ENCODE measurements around the gene GABRG3.

GABRG3 gene

GRCh38 chr15:27065785-27066184, 94.8 kb downstream of the GABRG3 start:
- no peak for DNase-seq

DNA sequence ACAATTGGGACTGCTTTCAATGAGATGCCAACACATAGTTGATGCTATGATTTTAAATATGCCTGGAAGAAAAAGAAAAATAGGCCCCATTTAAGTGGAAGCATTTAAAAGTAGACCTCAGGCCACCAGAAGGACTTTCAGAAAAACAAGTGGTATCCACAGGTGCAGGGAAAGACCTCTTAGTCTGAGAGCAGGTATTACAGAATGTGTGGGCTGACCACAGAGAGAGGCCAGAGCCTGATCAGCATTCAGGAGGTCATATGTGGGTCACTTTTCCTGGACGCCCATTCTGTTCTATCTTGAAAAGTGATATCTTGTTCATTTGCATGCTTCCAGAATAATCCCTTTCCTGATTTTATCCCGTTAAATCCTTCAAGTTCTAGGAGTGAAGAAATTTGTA, 95.5 kb downstream of the GABRG3 start:
- DNase-seq = no peak

GRCh38 chr15:27067175-27067574, 96.2 kb downstream of the GABRG3 start:
- no peak for DNase-seq

- no peak for DNase-seq
These were observed 99.9 kb downstream of the GABRG3 start for GRCh38 chr15:27070841-27071240.

DNA sequence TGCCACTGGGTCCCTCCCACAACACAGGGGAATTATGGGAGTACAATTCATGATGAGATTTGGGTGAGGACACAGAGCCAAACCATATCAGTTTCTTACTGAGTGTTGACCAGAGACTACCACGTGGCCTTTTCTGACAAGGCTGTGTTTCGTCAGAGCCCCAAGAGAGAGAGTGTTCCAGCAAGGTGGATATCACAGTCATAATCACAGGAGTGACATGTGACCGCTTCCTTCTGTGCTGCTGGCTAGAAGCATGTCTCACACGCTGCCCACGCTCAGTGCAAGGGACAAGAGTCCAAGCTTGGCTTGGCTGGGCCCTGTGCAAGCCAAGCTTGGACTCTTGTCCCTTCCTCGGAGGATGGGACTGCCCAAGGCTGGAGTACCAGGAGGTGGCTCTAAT, 103.2 kb downstream of the GABRG3 start:
- no peak for DNase-seq

GRCh38 chr15:27077790-27078189, 106.8 kb downstream of the GABRG3 start:
- no peak for DNase-seq

GRCh38 chr15:27081676-27082418, 110.9 kb downstream of the GABRG3 start:
- DNase-seq = no peak

DNA sequence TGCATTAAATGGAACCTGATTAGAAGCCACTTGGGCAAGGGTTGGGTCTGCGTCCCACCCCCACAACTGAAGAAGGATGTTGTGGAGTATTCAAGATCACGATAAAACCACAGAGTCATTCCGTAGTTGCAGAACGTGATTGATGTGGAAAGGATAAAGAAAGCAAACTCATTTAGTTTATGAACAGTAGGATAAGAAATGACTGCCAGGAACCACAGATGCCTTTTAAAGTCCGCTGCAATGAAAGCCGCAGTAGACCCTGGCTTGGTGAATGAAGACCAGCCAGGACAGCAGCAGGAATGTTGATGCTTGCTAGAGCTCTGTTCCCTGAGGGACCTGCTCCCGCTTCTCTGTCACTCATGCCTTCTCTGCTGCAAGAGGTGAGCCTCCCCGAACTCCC, 111.5 kb downstream of the GABRG3 start:
- no peak for DNase-seq

- DNase-seq = no peak
These were observed 113.9 kb downstream of the GABRG3 start for GRCh38 chr15:27084844-27085243.

GRCh38 chr15:27086149-27086548, 115.2 kb downstream of the GABRG3 start:
- no peak for DNase-seq

DNA sequence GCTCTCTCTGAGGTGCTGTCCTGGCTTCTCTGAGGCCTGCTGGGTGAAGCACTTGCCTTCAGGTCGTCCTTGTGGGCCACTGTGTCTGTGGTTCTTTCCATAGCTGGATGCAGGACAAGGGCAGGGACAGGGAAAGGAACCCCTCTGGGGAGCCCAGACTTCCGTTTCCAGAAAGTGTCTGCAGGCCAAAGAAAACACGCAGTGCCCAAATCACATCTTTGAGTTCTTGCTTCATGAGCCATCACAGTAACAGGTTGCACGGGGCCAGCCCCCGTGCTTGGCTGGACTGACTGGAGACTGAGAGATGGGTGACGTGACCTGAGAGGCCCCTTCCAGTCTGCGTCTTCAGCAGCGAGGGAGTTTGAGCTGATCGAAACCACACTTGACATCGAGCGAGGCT, 115.8 kb downstream of the GABRG3 start:
- DNase-seq = no peak

GRCh38 chr15:27087651-27088583, 116.9 kb downstream of the GABRG3 start:
- DNase-seq = no peak

GRCh38 chr15:27088584-27089232, 117.7 kb downstream of the GABRG3 start:
- DNase-seq = no peak

- DNase-seq = no peak
These were observed 118.2 kb downstream of the GABRG3 start for GRCh38 chr15:27089233-27089586.

DNA sequence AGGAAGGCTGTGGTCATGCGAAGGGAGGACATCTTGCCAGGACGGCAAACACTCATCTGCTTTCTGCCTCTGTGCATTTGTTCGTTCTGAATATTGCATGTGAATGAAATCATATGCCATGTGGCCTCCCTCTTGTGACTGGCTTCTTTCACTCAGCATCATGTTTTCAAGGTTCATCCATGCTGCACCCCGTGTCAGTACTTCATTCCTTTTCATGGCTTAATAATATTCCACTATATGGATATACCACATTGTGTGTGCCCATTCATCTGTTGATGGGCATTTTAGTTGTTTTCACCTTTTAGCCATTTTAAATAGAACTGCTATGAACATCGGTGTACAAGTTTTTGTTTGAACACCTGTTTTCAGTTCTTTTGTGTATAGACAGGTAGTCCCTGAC, 118.7 kb downstream of the GABRG3 start:
- no peak for DNase-seq

- no peak for DNase-seq
These were observed 120.4 kb downstream of the GABRG3 start for GRCh38 chr15:27091270-27091940.

GRCh38 chr15:27092390-27092789, 121.4 kb downstream of the GABRG3 start:
- no peak for DNase-seq

- DNase-seq = no peak
These were observed 123.3 kb downstream of the GABRG3 start for GRCh38 chr15:27094235-27094634.

GRCh38 chr15:27095886-27096624, 125.1 kb downstream of the GABRG3 start:
- peak; percentile 31 to 37 for DNase-seq

DNA sequence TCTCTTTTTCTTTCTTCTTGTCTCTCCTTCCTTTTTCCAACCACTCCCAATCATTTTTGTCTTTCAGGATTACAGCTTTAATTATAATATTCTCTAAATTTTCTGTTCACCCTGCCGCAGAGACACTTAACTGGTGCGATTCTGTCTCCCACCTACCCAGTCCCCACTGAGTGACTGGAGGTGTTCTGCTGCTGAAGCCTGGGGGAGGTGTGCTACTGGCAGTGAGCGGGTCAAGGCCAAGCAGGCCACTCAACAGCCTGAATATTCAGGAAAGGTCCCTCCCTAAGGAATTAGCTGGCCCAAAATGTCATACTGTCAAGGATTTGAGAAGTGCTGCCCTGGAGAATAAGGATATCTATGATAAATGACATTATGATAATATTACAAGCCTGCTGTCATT, 126.5 kb downstream of the GABRG3 start:
- no peak for DNase-seq

DNA sequence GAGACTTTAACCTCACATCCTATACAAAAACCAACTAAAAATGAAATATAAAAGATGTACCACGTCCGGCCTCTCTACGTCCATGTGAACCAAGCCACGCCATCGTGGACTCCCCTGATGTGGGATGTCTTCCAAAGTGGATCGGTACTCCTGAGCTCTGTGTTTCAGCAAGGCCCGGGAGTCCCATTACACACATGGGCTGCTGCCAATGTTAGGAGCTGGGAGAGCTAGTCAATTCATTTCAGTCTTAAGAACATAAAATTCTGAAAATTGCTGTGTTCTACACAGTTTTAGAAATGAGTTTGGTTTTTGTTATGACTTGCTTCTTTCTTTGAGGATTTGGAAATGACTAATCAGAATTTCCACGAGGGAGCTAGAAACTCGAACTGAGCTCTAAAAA, 131.0 kb downstream of the GABRG3 start:
- DNase-seq = no peak

GRCh38 chr15:27111323-27111722, 140.3 kb downstream of the GABRG3 start:
- DNase-seq = no peak
